GM23248 (cell line): ENCODE measurements around the gene TDRD7. TPM values are rescaled to one million over a fixed set of nuclear protein-coding genes. Genes with fewer than 3 reads are reported as not detected.
A peak's percentile ranks its signal among the peaks of the same experiment; 100 is the strongest.

Source experiments
- DNase-seq: peaks from one replicate; pipeline ENCODE4 v3.0.0-alpha.2; 2015
- H2AFZ ChIP-seq: fragments of 200-600 bp; sonication (generic); 2 replicates; pipeline ENCODE4 v1.6.1; 2016; ENCODE audit warnings: antibody characterized with exemption
- H3F3A ChIP-seq: fragments of 200-600 bp; sonication (generic); 2 replicates; pipeline ENCODE4 v1.6.1; 2016; ENCODE audit warnings: mild to moderate bottlenecking, antibody characterized with exemption, mixed run types; ENCODE audit not compliant: insufficient read depth
- H3K27ac ChIP-seq: fragments of 200-600 bp; sonication (generic); 2 replicates; pipeline ENCODE4 v1.5.1; 2016; ENCODE audit warnings: mild to moderate bottlenecking
- H3K27me3 ChIP-seq: fragments of 200-600 bp; sonication (generic); replicated peaks from 2 replicates; pipeline ENCODE4 v1.6.1; 2016; ENCODE audit warnings: mild to moderate bottlenecking; ENCODE audit not compliant: insufficient read depth
- H3K36me3 ChIP-seq: fragments of 200-600 bp; sonication (generic); 2 replicates; pipeline ENCODE4 v1.6.1; 2016; ENCODE audit warnings: low read depth, mild to moderate bottlenecking
- H3K4me1 ChIP-seq: fragments of 200-600 bp; sonication (generic); 2 replicates; pipeline ENCODE4 v1.6.1; 2016; ENCODE audit warnings: mild to moderate bottlenecking; ENCODE audit not compliant: insufficient read depth
- H3K4me2 ChIP-seq: fragments of 200-600 bp; sonication (generic); one replicate; pipeline ENCODE4 v1.6.1; 2016; ENCODE audit warnings: mild to moderate bottlenecking; ENCODE audit not compliant: unreplicated experiment
- H3K4me3 ChIP-seq: fragments of 200-600 bp; sonication (generic); 2 replicates; pipeline ENCODE4 v1.5.1; 2016; ENCODE audit warnings: mild to moderate bottlenecking
- H3K79me2 ChIP-seq: fragments of 200-600 bp; sonication (generic); 2 replicates; pipeline ENCODE4 v1.6.1; 2016; ENCODE audit warnings: mild to moderate bottlenecking; ENCODE audit not compliant: insufficient read depth
- H3K9ac ChIP-seq: fragments of 200-600 bp; sonication (generic); 2 replicates; pipeline ENCODE4 v1.6.1; 2016; ENCODE audit warnings: mild to moderate bottlenecking
- H3K9me2 ChIP-seq: fragments of 200-600 bp; sonication (generic); 2 replicates; pipeline ENCODE4 v1.6.1; 2016; ENCODE audit warnings: mixed run types, mild to moderate bottlenecking, moderate library complexity; ENCODE audit not compliant: insufficient read depth
- H3K9me3 ChIP-seq: fragments of 200-600 bp; sonication (generic); one replicate; pipeline ENCODE4 v1.6.1; 2017; ENCODE audit warnings: low read depth
- H4K20me1 ChIP-seq: fragments of 200-600 bp; sonication (generic); 2 replicates; pipeline ENCODE4 v1.6.0; 2016; ENCODE audit not compliant: insufficient read depth
- EZH2 ChIP-seq: fragments of 200-600 bp; sonication (generic); IDR thresholded peaks from 2 replicates; pipeline ENCODE4 v1.6.1; 2018; ENCODE audit warnings: antibody characterized with exemption, mild to moderate bottlenecking; ENCODE audit not compliant: insufficient read depth, poor library complexity, severe bottlenecking
- EZH2phosphoT487 ChIP-seq: fragments of 200-600 bp; sonication (generic); IDR thresholded peaks from 2 replicates; pipeline ENCODE4 v1.6.1; 2018; ENCODE audit warnings: antibody characterized with exemption, moderate library complexity, mild to moderate bottlenecking, low read depth; ENCODE audit not compliant: insufficient read depth
- WGBS, 2 experiments: methylation state at CpG; one replicate each; pipeline ENCODE4 v1.1.6; 2015 to 2017; ENCODE audit warnings: low lambda C conversion rate in 2 of 2, low coverage in 1 of 2; ENCODE audit errors: missing lambda C conversion rate in 2 of 2; 5-methylcytosine and 5-hydroxymethylcytosine counted together
- in situ Hi-C: fragments of 300-500 bp; cut with MboI; formaldehyde crosslinking; loops from 2 replicates; pipeline ENCODE4 v1.15.0; 2020
- polyA plus RNA-seq: library from polyadenylated mRNA; unstranded; fragments of >200 nt; fragmentation: Nextera tagmentation; extraction: Ambion mirVana; gene quantifications from 2 replicates; pipeline ENCODE4 v1.2.1, GENCODE V29; 2016
- total RNA-seq: library from RNA; depleted of rRNA; stranded (reverse); fragments of >200 nt; shearing (Covaris generic); gene quantifications from 2 replicates; pipeline ENCODE4 v1.2.3, GENCODE V29; 2014

Gene TDRD7
- total and polyA plus RNA-seq, 2 experiments from 2014 or later: 4.9 to 6.6 TPM

GRCh38 chr9:97411440-97411788, 482 bp upstream of the TDRD7 start:
- 0 out of 2 replicates have a peak, but pooled peaks cover 7% of the 10 kb centered on the region for H3F3A ChIP-seq
- H3K36me3 ChIP-seq: no peaks in the 10 kb centered on the region
- no peak for DNase-seq
- in situ Hi-C loops: no loop called here
- H3K4me1 ChIP-seq: no peaks in the 10 kb centered on the region
- H3K9ac ChIP-seq: peak overlapping the region; percentile 16; the same call in 1 of the 2 replicates
- TF ChIP-seq EZH2phosphoT487 (no peak), EZH2 (no peak)
- peak overlapping the region; percentile 68 for H2AFZ ChIP-seq
- H3K4me2 ChIP-seq: peak overlapping the region; percentile 42
- no peaks in the 10 kb centered on the region for H3K9me2 ChIP-seq
- H3K79me2 ChIP-seq: no peaks in the 10 kb centered on the region
- H3K4me3 ChIP-seq: peak overlapping the region; percentile 84
- peaks cover 21% of the 10 kb centered on the region; the same call in 1 of the 2 replicates for H3K27me3 ChIP-seq
- H3K9me3 ChIP-seq: no peaks in the 10 kb centered on the region
- WGBS, 2 experiments: 15 to 18% methylated on average over 3 of the region's 3 CpGs
- no peak overlapping the region for H3K27ac ChIP-seq
- no peaks in the 10 kb centered on the region for H4K20me1 ChIP-seq

- TF ChIP-seq EZH2: no peak
- H3K36me3 ChIP-seq: no peaks in the 10 kb centered on the region
- H4K20me1 ChIP-seq: no peaks in the 10 kb centered on the region
- in situ Hi-C loops: no loop called here
- no peaks in the 10 kb centered on the region for H3K9me3 ChIP-seq
- H3K9ac ChIP-seq: peak overlapping the region; percentile 73
- peak; percentile 7 for DNase-seq
- 0 out of 2 replicates have a peak, but pooled peaks cover 5% of the 10 kb centered on the region for H3K79me2 ChIP-seq
- H3K27me3 ChIP-seq: peaks cover 16% of the 10 kb centered on the region; the same call in 1 of the 2 replicates
- H2AFZ ChIP-seq: peak overlapping the region; percentile 96
- H3K27ac ChIP-seq: no peak overlapping the region
- 0 out of 2 replicates have a peak, but pooled peaks cover 7% of the 10 kb centered on the region for H3F3A ChIP-seq
- H3K4me2 ChIP-seq: peak overlapping the region; percentile 89
- WGBS, 2 experiments: 7 to 10% methylated on average over 11 to 16 of the region's 16 CpGs
- no peaks in the 10 kb centered on the region for H3K9me2 ChIP-seq
- H3K4me3 ChIP-seq: peak overlapping the region; percentile 84
- H3K4me1 ChIP-seq: no peaks in the 10 kb centered on the region
Observed at GRCh38 chr9:97412626-97413385, 910 bp downstream of the TDRD7 start.

- no peak overlapping the region for H3K4me2 ChIP-seq
- peaks cover 9% of the 10 kb centered on the region; the same call in 1 of the 2 replicates for H3F3A ChIP-seq
- H3K9me2 ChIP-seq: no peaks in the 10 kb centered on the region
- H3K9ac ChIP-seq: no peak overlapping the region
- no peaks in the 10 kb centered on the region for H3K36me3 ChIP-seq
- no peak overlapping the region for H3K4me3 ChIP-seq
- TF ChIP-seq EZH2: no peak
- no peak for TF ChIP-seq EZH2phosphoT487
- in situ Hi-C loops: no loop called here
- 70 to 74% methylated on average over 4 of the region's 4 CpGs for WGBS, 2 experiments
- H3K27ac ChIP-seq: no peak overlapping the region
- H2AFZ ChIP-seq: no peak overlapping the region
- DNase-seq: no peak
- H4K20me1 ChIP-seq: no peaks in the 10 kb centered on the region
- 0 out of 2 replicates have a peak, but pooled peaks cover 5% of the 10 kb centered on the region for H3K79me2 ChIP-seq
- H3K27me3 ChIP-seq: peaks cover 12% of the 10 kb centered on the region; the same call in 1 of the 2 replicates
- H3K4me1 ChIP-seq: no peaks in the 10 kb centered on the region
- no peaks in the 10 kb centered on the region for H3K9me3 ChIP-seq
Observed at GRCh38 chr9:97413462-97413861, 1.6 kb downstream of the TDRD7 start.

GRCh38 chr9:97415146-97415545, 3.2 kb downstream of the TDRD7 start:
- H3K9me2 ChIP-seq: no peaks in the 10 kb centered on the region
- no peaks in the 10 kb centered on the region for H4K20me1 ChIP-seq
- H3K4me2 ChIP-seq: no peak overlapping the region
- TF ChIP-seq EZH2: no peak
- no peak for TF ChIP-seq EZH2phosphoT487
- no peak for DNase-seq
- no peaks in the 10 kb centered on the region for H3K27me3 ChIP-seq
- in situ Hi-C loops: no loop called here
- no peaks in the 10 kb centered on the region for H3K36me3 ChIP-seq
- H3K9me3 ChIP-seq: no peaks in the 10 kb centered on the region
- H3F3A ChIP-seq: peaks cover 26% of the 10 kb centered on the region
- H3K4me3 ChIP-seq: no peak overlapping the region
- H2AFZ ChIP-seq: no peak overlapping the region
- 74 to 76% methylated on average over 2 of the region's 2 CpGs for WGBS, 2 experiments
- no peak overlapping the region for H3K9ac ChIP-seq
- H3K27ac ChIP-seq: no peak overlapping the region
- H3K4me1 ChIP-seq: peaks cover 12% of the 10 kb centered on the region; the same call in 1 of the 2 replicates
- 0 out of 2 replicates have a peak, but pooled peaks cover 5% of the 10 kb centered on the region for H3K79me2 ChIP-seq
